Measurements from ENCODE around the gene SLC10A7. TPM values are rescaled to one million over a fixed set of nuclear protein-coding genes. Genes with fewer than 3 reads are reported as not detected.
"Not testable (repeated sequence)": the region's sequence is repeated elsewhere in the genome, so short reads cannot be mapped to it uniquely, and the experiment has no call there.

SLC10A7 gene
- total RNA-seq, 1 donor from 2014 or later = 23.5 TPM

- no peaks in the 10 kb centered on the region for H3K9me3 ChIP-seq
- TF ChIP-seq CTCF (IDR thresholded peaks at IDR 0.05) = no peak
- H3K36me3 ChIP-seq = no peaks in the 10 kb centered on the region
- ATAC-seq (no peak), DNase-seq (no peak)
- intact Hi-C loops (cut with DNase I) = no loop called here
- H3K27me3 ChIP-seq (ENCODE audit: low read depth) = no peaks in the 10 kb centered on the region
- no peak overlapping the region for H3K27ac ChIP-seq
- no peak overlapping the region for H3K4me3 ChIP-seq
- H3K4me1 ChIP-seq = peaks cover 15% of the 10 kb centered on the region
Observed at GRCh38 chr4:146371812-146372211, 149.9 kb downstream of the SLC10A7 start.

- Histone ChIP-seq H3K36me3 (no peaks in the 10 kb centered on the region), H3K4me1 (peaks cover 15% of the 10 kb centered on the region), H3K9me3 (no peaks in the 10 kb centered on the region), H3K27ac (no peak overlapping the region), H3K27me3 (ENCODE audit: low read depth) (no peaks in the 10 kb centered on the region), H3K4me3 (no peak overlapping the region)
- no peak for TF ChIP-seq CTCF (IDR thresholded peaks at IDR 0.05)
- ATAC-seq (no peak), DNase-seq (no peak)
- intact Hi-C loops (cut with DNase I) = no loop called here
Observed at GRCh38 chr4:146370841-146371240, 150.9 kb downstream of the SLC10A7 start.

- TF ChIP-seq CTCF (IDR thresholded peaks at IDR 0.05) = no peak
- Histone ChIP-seq H3K27me3 (ENCODE audit: low read depth) (no peaks in the 10 kb centered on the region), H3K27ac (no peak overlapping the region), H3K4me1 (peaks cover 15% of the 10 kb centered on the region), H3K9me3 (no peaks in the 10 kb centered on the region), H3K36me3 (no peaks in the 10 kb centered on the region), H3K4me3 (no peak overlapping the region)
- intact Hi-C loops (cut with DNase I) = no loop called here
- no peak for DNase-seq
- ATAC-seq = no peak
Observed at GRCh38 chr4:146369446-146369845, 152.3 kb downstream of the SLC10A7 start.

- no peak for ATAC-seq
- no peaks in the 10 kb centered on the region for H3K27me3 ChIP-seq (ENCODE audit: low read depth)
- no peak overlapping the region for H3K27ac ChIP-seq
- peaks cover 15% of the 10 kb centered on the region for H3K4me1 ChIP-seq
- TF ChIP-seq CTCF (IDR thresholded peaks at IDR 0.05) = no peak
- no peaks in the 10 kb centered on the region for H3K36me3 ChIP-seq
- intact Hi-C loops (cut with DNase I) = no loop called here
- no peak for DNase-seq
- no peak overlapping the region for H3K4me3 ChIP-seq
- H3K9me3 ChIP-seq = peaks cover 3% of the 10 kb centered on the region
Observed at GRCh38 chr4:146368209-146368608, 153.5 kb downstream of the SLC10A7 start.

- no peak overlapping the region for H3K4me3 ChIP-seq
- intact Hi-C loops (cut with DNase I) = no loop called here
- TF ChIP-seq CTCF (IDR thresholded peaks at IDR 0.05) = no peak
- ATAC-seq (no peak), DNase-seq (no peak)
- H3K27ac ChIP-seq = no peak overlapping the region
- peaks cover 10% of the 10 kb centered on the region for H3K9me3 ChIP-seq
- no peaks in the 10 kb centered on the region for H3K36me3 ChIP-seq
- no peaks in the 10 kb centered on the region for H3K27me3 ChIP-seq (ENCODE audit: low read depth)
- peaks cover 15% of the 10 kb centered on the region for H3K4me1 ChIP-seq
Observed at GRCh38 chr4:146367347-146367746, 154.4 kb downstream of the SLC10A7 start.

- Histone ChIP-seq H3K4me1 (no peaks in the 10 kb centered on the region), H3K27ac (no peak overlapping the region), H3K27me3 (ENCODE audit: low read depth) (no peaks in the 10 kb centered on the region), H3K4me3 (no peak overlapping the region), H3K36me3 (no peaks in the 10 kb centered on the region), H3K9me3 (peaks cover 10% of the 10 kb centered on the region)
- ATAC-seq = no peak
- TF ChIP-seq CTCF (IDR thresholded peaks at IDR 0.05) = no peak
- DNase-seq = no peak
- intact Hi-C loops (cut with DNase I) = no loop called here
Observed at GRCh38 chr4:146359771-146360170, 162.0 kb downstream of the SLC10A7 start.

GRCh38 chr4:146350114-146350513, 171.6 kb downstream of the SLC10A7 start:
- H3K9me3 ChIP-seq; H3K27ac ChIP-seq; intact Hi-C loops (cut with DNase I); H3K27me3 ChIP-seq (ENCODE audit: low read depth); ATAC-seq; H3K4me1 ChIP-seq; DNase-seq; H3K36me3 ChIP-seq; H3K4me3 ChIP-seq: not testable (repeated sequence)
